IPS-NIHi7 (cell line): ENCODE measurements around the gene KIAA1671.

Experiments
- DNase-seq: peaks from one replicate; pipeline ENCODE4 v3.0.0; 2012; ENCODE audit warnings: mixed read lengths; ENCODE audit errors: extremely low spot score

The KIAA1671 gene

DNA sequence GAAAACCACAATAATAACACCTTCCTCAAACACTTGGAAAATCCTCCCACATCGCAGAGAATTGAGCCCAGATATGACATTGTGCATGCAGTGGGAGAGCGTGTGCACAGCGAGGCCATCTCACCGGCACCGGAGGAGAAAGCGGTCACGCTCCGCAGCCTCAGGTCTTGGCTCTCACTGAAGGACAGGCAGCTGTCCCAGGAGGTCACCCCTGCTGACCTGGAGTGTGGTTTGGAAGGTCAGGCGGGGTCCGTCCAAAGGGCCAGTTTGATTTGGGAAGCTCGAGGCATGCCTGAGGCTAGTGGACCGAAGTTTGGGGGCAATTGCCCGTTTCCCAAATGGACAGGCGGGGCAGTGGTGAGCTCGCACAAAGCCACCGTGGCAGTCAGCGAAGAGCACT is 86.7 kb downstream of the KIAA1671 start:
- no peak for DNase-seq

DNA sequence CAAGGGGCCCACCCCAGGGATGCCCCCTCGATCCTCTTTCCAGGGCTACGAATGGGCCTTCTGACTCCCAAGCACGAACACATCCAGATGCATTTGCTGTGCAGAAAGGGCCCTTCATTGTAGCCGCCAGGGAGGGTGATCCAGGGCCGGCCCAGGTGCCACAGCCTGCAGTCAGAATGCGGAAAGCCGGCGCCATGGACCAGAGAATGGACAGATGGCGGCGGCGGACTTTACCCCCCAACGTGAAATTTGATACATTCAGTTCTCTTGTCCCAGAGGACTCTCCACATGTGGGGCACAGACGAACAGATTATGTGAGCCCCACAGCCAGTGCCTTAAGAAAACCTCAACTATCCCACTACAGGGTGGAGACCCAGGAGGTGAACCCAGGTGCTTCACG is 87.2 kb downstream of the KIAA1671 start:
- DNase-seq: no peak

DNA sequence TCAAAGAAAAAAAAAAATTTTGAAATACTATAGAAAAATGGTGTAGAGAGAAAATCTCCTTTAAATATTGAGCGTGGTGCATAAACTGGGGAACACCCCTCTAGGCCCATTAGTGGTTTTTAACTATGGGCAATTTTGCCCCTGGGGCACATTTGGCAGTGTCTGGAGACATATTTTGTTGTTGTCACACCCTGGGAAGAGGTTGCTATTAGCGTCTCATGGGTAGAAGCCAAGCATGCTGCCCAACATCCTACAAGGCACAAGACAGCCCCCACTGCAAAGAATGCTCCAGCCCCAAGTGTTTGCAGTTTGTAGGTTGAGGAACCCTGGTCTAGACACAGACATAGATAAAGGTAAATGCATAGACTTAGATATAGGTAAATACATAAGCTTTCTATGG is 92.6 kb downstream of the KIAA1671 start:
- no peak for DNase-seq

DNA sequence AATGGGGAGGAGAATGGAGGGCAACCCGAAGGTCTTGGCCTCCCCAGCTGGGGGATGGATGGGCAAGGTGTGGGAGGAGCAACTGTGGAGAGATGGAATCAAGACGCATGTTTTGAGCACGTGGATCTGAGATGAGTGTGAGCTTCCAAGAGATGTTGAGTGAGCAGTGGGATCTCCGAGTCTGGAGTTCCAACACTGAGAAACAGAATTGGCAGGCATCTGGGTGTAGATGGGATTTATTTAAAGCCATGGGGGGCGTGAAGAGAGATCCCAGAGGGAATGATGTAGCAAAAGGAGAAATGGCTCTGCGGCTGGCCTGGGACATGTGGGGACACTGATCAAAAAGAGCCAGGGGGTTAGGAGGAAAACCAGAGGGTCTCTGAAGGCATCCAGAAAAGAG is 95.6 kb downstream of the KIAA1671 start:
- DNase-seq: no peak

DNA sequence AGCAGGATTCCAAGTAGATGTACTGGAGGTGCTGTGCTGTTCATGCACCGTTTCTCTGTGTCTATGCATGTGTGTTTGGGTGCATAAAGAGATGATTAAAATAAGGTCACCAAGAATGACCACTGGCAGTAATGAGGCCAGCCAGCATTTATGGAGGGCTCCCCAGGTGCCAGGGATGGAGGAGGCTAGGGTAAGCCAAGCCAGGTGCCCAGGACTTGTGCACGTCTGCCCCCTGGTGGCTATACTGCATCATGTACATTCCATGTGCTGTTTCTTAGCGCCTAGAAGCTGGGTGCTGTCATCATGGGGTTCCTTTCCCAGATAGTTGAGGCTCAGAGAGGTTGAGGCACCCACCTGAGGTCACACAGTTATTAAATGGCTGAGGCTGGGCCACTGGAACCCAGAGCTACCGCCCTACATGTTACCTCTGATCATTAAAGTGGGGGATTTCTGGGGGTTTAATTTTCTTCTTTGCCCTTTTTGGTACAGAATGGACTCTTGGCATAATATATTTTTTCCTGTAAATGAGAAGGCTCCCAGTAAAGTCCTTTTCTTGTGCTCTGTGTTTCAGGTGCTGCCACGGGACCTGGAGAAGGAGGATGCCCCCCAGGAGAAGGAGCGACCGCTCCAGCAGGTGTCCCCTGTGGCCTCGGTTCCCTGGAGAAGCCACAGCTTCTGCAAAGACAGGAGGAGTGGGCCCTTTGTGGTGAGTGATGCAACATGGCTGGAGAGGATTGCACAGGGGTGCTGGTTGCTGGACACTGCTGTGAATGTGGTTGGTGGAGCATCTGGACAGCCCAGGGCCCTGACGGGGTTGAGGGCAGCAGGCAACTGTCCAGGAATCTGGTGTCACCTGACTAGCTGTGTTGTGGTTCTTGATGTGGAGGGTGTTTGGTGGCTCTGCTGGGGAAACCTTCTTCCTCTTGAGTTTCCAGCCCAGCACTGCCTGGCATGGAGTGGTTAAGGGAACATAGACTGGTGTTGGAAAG is 96.4 kb downstream of the KIAA1671 start:
- DNase-seq: peak; percentile 90

DNA sequence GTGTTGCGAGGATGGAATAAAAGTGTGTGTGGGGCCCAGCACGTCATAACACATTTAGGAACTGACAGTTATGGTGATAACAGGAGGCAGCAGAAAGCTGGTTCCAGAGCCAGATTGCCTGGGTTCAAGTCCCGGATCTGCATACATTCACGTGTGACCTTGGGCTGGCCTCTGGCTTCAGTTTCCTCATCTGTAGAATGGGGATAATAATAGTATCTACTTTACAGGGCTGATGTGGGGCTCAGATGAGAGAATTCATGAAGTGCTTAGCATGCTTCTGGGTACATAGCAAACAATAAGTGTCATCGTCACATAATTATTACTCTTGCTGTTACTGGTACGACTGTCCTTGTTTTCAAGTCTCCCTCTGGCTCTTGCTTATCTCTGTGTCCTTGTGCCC is 97.3 kb downstream of the KIAA1671 start:
- DNase-seq: no peak

DNA sequence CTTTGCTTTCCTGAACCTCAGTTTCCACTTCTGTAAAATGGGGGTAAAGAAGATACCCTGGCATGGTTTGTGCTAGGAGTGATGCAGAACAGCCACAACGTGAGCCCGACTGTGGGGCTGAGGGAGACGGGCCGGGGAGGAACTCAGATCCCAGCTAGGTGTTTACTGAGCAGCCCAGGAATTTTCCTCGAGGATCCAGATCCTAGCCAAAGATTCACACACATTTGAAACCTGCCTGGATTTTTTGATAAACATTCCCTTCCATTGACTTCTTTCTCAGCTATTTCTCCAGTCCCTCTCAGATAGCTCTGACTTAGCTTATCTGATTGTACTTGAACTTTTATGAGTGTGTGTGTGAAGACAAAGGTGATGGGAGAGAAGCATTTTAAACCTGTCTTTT is 98.0 kb downstream of the KIAA1671 start:
- no peak for DNase-seq

DNA sequence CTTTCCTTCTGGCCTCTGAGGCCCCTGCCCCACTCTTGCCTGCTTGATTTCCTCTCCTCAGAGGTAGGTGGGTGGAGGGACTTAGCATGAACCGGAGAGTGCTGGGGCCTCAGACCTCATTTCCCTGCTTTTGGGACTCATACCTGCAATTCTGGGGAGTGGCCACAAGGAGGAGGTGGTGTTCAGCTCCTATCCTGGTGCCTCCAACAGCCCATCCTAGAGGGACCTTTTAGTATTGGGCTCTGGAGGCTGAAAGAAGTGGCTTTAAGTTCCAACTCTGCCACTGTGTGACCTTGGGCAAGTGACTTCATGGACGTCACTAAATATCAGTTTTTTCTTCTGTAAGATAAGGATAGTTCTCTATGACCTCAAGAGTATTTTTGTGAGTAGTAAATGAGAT is 98.6 kb downstream of the KIAA1671 start:
- DNase-seq: peak; percentile 67

DNA sequence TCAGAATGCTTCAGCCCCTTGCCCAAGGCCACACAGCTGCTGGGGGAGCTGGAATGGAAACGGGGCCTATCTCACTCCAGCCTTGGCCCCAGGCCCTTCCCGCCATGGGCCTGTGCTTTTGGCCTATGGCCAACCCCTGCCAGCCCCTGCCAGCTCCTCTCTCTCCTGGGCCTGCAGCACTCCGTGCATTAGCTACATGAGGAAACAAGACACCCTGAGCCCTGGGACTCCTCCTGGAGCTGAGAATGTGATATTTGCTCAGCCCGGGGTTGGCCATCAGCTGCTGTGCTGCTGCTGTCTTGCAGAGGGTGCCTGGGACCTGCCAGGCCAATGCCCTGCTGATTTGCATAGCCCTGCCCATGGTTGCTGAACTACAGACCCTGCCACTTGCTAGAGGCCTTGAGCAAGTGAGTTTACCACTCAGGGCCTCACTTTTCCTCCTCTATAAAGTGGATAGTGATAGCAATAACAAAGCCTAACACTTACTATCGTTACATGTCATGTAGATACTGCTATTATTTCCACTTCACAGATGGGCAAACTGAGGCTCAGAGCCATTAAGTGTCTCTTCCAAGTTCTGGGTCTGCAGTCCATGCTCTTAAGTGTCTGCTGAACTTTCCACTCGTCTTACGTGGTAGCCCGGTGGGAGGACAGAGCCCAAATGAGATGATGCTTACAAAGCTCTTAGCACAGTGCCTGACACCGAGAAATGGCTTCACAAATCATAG is 99.6 kb downstream of the KIAA1671 start:
- DNase-seq: no peak

DNA sequence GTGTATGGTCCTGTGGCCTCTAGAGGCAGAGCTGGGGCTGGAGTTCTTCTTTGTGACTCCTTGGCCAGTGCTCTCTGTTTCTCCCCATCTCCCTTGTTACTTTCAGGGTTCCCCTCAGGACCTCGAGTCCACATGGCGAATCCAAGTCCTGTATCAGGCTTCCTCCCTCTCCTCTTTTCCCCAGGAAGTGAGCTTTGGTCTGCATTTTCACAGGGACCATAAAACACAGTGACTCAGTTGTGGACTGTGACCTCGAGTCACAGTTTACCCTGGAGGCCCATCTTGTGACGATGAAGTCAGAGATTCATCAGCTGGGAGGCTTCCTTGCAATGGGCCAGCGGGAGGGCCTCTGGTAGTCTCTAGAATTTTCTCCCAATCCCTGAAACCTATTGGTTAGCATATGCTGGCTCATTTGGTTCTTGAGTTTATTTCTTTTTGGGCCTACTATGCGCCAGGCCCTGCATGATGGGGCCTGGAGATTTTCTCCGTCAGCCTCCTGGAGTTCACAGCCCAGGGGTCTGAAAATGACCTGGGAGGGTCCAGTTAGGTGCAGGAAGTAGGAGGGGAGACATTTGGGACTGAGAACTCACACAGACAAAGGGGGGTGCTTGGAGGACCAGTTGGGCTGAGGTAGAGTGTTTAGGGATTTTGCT is 100.8 kb downstream of the KIAA1671 start:
- DNase-seq: no peak

DNA sequence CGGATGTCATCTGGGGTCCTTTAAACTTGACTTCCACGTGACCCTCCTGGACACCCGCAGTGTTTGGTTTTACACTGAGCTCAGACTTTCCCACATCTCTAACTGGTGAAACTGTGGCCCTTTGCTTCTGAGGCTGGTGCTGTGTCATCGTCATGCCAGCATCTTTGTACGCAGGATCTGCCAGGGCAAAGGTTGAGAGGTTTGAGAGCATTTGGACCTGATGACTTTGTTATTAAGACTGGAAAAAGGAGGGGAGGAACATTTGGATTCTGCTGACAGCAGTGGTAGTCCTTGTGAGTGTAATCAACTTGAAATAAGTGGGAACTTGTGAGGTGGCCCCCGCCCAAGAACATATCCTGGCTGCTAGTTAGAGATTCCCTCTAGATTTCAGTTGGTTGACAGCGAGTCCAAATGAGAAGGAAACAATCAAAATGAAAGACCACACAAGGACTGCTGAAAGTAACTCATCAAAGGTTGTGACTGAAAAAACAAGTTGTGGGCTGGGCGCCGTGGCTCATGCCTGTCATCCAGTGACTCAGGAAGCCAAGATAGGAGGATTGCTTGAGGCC is 102.5 kb downstream of the KIAA1671 start:
- DNase-seq: no peak

DNA sequence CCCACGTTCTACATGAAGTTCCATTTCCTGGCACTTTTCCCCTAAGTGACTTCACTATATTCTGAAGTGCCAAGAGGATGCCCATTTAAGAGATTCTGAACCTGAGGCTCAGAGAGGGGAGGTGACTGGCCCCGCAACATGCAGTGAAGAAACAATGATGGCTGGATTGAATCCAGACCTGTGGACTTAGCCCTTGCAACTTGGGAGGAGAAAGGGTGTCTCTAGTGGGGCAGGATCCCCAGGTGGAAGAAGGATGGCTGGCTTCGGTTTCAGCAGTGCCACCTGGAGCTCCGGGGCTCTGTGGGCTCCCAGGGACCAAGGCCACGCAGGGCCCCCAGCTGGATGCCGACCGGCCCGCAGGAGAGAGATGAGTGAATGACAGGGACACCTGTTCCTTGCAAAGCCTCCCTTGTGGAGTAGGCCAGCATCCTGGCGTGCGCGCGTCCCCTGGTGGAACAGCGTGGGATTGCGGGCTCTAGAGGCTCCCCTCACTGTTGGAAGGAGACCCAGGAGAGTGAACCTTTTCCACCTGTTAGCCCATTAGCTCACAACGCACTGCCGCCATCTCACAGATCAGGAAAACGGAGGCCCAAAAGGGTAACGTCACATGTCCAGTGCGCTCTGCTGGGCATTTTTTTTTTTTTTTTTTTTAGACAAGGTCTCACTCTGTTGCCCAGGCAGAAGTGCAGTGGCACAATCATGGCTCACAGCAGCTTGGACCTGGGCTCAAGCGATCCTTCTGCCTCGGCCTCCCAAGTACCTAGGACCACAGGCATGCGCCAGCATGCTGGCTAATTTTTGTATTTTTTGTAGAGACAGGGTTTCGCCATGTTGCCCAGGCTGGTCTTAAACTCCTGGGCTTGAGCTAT is 104.7 kb downstream of the KIAA1671 start:
- DNase-seq: peak; percentile 80

DNA sequence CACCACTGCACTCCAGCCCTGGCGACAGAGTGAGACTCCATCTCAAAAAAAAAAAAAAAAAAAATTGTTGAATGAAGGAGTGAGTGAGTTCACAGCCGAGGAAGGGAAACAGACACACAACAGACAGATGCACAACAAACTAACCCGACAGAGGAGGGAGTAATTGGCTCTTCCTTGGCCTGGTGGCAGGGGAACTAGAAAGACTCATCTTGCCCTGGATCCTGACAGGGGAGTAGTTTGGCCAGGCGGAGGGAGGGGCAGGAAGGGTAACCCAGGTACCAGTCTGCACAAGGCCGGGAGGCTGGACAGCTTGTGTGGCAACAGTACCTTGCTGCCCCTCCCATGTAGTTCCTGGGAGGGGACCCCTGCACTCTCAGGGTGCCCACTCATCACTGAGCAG is 106.9 kb downstream of the KIAA1671 start:
- DNase-seq: no peak

DNA sequence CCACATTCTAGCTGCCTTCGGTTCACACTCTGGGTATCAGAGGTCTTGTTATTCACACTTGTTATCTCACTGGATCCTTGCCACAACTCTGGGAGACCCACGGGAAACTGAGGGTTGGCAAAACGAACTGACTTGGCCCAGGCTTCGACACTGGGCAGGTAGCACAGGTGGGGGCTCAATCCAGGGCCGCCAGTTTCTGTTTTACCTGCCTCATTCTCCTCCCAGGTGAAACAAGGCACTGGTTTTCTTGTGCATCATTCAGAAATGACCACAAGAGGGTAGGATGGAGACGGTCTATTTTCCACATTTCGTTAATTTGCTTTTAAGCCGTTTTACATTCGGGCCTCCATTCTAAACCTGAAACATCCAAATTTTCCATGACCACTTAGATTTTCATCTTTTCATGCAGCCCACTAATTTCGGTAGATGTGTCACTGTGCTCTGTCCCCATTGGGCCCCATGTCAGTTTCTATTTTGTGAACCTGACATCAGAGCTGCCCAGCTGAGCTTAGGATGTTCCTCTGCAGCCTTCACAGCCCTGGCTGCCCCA is 108.1 kb downstream of the KIAA1671 start:
- DNase-seq: no peak

DNA sequence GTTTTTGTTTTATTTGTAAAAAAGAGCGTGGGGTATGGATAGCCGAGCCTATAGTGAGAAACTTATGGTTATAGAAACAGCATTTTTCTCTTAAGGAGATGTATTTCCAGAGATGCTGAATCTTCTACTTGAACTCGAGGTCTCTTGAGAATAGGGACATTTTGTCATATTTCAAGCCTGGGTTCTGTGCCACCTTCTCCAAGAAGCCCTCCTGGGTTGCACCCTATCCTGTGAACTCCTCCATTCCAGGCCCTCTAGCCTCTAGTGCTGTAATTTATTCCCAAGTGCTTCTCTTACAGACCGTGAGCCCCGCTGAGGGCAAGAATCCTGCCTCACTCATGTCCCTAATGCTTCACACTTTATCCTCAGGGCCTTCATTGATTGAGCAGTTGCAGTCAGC is 108.6 kb downstream of the KIAA1671 start:
- DNase-seq: no peak

DNA sequence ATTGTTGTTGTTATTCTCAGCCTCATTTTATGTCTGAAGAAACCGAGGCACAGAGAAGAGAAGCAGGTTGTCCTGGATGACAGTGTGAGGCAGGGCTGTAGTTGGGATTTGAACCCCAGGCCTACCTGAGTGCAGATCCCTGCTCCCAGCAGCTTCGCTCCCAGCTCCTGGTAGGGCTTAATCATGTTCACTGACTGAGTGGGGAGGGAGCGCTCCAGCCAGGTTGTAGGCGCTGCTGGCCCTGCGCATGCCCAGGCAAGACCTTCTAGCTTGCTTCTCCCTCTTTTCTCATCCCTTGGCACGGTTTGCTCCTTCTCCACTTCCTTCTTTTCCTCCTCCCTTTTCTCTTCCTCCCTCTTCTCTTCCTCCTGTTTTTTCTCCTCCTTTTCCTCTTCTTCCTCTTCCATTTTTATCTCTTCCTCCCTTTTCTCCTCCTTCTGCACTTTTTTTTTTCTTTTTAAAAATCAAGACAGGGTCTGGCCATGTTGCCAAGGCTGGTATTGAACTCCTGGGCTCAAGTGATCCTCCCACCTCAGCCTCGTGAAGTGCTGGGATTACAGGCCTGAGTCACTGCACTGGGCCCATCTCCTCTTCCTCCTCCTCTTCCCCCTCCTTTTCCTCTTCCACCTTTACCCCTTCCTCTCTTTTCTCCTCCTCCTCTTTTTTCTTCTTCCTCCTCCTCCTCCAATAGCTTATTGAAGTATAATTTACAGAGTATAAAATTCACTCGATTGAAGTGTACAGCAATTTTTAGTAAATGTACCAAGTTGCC is 109.3 kb downstream of the KIAA1671 start:
- no peak for DNase-seq

DNA sequence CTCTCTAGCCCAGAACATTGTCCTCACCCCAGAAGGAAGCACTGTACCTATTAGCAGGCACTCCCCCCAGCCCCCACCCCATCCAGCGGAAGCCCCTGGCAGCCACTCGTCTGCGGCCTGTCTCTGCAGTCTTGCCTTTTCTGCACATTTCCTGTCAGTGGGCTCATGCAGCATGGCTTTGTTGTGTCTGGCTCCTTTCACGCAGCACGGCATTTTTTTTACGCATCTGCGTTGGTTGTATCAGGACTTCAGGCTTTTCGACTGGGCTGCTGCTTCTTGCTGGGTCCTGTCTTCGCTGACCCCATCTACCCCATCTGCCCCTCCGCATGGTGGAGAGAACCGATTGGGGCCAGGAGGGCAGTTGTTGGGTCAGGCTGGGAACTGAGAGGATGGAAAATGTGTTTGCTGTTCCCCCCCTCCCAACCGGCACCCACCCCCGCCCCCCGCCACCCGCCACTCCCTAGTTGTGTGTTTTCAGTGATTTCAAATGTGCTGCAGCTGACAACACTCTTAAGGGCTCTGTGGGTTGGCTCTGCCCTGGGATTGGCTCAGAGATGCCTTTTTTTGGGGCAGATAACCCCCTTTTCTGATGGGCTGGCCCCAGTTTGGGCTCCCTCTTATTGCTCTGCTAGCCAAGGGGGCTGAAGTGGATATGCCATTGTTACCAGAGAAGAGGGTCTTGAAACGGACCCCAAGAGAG is 110.0 kb downstream of the KIAA1671 start:
- DNase-seq: no peak

DNA sequence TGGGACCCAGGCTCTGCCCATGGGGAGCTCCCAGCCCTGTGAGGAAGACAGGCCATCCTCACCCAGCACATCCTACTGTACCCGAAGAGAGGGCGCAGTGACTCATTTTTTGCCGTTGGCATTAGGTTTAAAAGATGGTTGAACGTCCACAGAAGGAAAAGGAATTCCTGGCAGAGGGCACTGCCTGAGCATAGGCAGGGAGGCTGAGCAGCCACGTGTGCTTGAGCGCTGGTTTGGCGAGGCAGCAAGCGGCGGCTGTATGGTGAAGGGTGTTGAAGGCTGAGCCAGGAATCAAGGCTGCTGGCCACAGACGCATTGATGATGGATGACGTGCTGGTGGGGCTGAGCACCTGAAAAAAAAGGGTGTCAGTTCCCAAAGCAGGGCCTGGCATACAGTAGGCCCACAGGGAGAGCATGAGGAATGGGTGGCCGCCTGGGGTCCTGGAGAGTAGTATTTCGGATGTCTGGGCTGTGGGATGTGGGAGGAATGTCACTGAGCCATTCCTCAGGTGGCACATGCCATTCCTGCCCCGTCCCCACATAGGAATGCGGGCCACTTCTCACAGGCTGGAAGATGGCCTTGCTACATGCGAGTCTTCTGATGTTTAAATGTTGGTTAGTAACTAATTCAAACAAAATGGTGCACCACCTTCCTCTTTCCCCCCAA is 112.5 kb downstream of the KIAA1671 start:
- no peak for DNase-seq
